Breast epithelium (tissue), 4 donors: ENCODE data around the gene HEPACAM2. TPM values are rescaled to one million over a fixed set of nuclear protein-coding genes. Genes with fewer than 3 reads are reported as not detected.

Experiments
- DNase-seq, 2 donors: peaks; one replicate each; pipeline ENCODE4 v3.0.0-alpha.2; 2019; ENCODE audit warnings: low spot score in 2 of 2
- H3K27ac ChIP-seq, 2 donors: fragments of 200-600 bp; sonication (generic) in 1 of 2; one replicate each; pipeline ENCODE4 v1.5.1; 2016 to 2019; ENCODE audit warnings: mild to moderate bottlenecking in 1 of 2
- H3K27me3 ChIP-seq, 2 donors: fragments of 200-600 bp; sonication (generic) in 1 of 2; one replicate each; pipeline versions ENCODE4 v1.5.1 to v1.6.0; 2017 to 2019; ENCODE audit warnings: control low read depth in 1 of 2, mild to moderate bottlenecking in 1 of 2
- H3K36me3 ChIP-seq: fragments of 200-600 bp; one replicate; pipeline ENCODE4 v1.5.1; 2019
- H3K4me1 ChIP-seq, 2 donors: fragments of 200-600 bp; sonication (generic); one replicate each; pipeline ENCODE4 v1.5.1; 2016 to 2019; ENCODE audit warnings: control low read depth in 1 of 2
- H3K4me3 ChIP-seq, 3 donors: fragments of 200-600 bp; sonication (generic); 1 replicate in 2 of 3; 2 replicates in 1 of 3; pipeline ENCODE4 v1.5.1; 2016 to 2019; ENCODE audit warnings: mild to moderate bottlenecking in 3 of 3, moderate library complexity in 2 of 3
- H3K9me3 ChIP-seq, 2 donors: fragments of 200-600 bp; sonication (generic) in 1 of 2; one replicate each; pipeline ENCODE4 v1.5.1; 2016 to 2019; ENCODE audit warnings: control low read depth in 1 of 2
- CTCF ChIP-seq, 3 donors: fragments of 450-650 bp; IDR thresholded peaks; one replicate each; pipeline ENCODE4 v1.5.1; 2016 to 2017; ENCODE audit warnings: antibody characterized with exemption in 3 of 3, mild to moderate bottlenecking in 3 of 3, moderate library complexity in 3 of 3
- POLR2A ChIP-seq: fragments of 450-650 bp; IDR thresholded peaks from one replicate; pipeline ENCODE4 v1.6.1; 2016; ENCODE audit warnings: antibody characterized with exemption, mild to moderate bottlenecking, moderate library complexity
- POLR2AphosphoS5 ChIP-seq, 3 donors: sonication (generic); formaldehyde crosslinking; IDR thresholded peaks; one replicate each; pipeline ENCODE4 v1.6.1; 2017; ENCODE audit warnings: antibody characterized with exemption in 3 of 3
- intact Hi-C: fragments of 100-400 bp; cut with DNase I; formaldehyde crosslinking; loops from one replicate; pipeline ENCODE4 v1.15.1; 2023; ENCODE audit warnings: low total_unique reads
- total RNA-seq, 3 donors: library from RNA; depleted of rRNA; stranded (reverse); fragments of >200 nt; gene quantifications; one replicate each; pipeline ENCODE4 v1.1.0, GENCODE V29; 2016

HEPACAM2 gene
- total RNA-seq, 3 donors from 2014 or later = 0.33 to 4.4 TPM; not detected in 1

DNA sequence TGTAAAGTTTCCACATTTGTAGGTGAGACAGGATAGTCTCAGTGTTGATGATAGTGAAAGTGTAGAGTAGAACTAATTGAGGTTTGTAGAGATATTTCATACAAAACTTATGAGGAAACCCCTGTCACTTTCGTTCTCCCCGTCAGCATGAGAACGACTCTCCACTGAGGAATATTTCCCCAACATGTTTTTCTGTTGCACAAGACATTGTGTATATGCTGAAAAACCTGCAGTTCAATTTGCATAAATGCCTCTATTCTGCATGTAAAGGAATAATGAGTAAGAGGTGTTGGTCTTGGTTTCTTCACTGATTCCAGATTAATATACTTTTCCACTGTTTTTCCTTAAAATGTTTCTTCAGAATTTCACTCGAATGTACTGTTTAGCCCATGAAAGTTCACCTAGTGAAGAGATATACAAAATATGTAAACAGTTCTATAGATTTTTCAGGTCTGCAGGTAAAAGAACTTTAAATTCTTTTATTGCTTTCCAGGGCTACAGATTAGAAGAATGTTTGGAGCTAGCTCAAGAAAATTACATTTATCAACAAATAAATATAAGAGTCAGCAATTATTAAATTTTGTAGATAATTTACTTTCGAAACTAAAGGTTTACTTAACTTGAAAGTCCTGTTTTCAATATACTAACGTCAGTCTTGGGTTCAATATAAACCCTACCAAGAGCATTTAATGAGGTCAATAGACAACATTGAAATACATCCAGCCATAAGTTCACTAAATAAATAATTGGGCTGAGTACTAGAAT lies 37.2 kb downstream of the HEPACAM2 start:
- intact Hi-C loops = no loop called here

GRCh38 chr7:93185303-93186027 lies 40.8 kb downstream of the HEPACAM2 start:
- intact Hi-C loops = no loop called here
- H3K36me3 ChIP-seq = no peaks in the 10 kb centered on the region
- H3K27me3 ChIP-seq = no peaks in the 10 kb centered on the region
- H3K27ac ChIP-seq = no peak overlapping the region
- TF ChIP-seq POLR2A (no peak), CTCF (IDR thresholded peaks at IDR 0.05) (no peak), POLR2AphosphoS5 (IDR thresholded peaks at IDR 0.05) (no peak)
- H3K4me1 ChIP-seq = no peaks in the 10 kb centered on the region
- no peak for DNase-seq
- no peak overlapping the region for H3K4me3 ChIP-seq
- H3K9me3 ChIP-seq = no peaks in the 10 kb centered on the region

More for the DNA sequence above, 37.2 kb downstream of the HEPACAM2 start:
- Histone ChIP-seq H3K27ac (no peak overlapping the region), H3K4me1 (no peaks in the 10 kb centered on the region), H3K9me3 (no peaks in the 10 kb centered on the region), H3K27me3 (no peaks in the 10 kb centered on the region), H3K4me3 (no peak overlapping the region), H3K36me3 (no peaks in the 10 kb centered on the region)
- TF ChIP-seq POLR2A = no peak
- TF ChIP-seq POLR2AphosphoS5 (IDR thresholded peaks at IDR 0.05) = no peak
- TF ChIP-seq CTCF (IDR thresholded peaks at IDR 0.05) = no peak
- no peak for DNase-seq

DNA sequence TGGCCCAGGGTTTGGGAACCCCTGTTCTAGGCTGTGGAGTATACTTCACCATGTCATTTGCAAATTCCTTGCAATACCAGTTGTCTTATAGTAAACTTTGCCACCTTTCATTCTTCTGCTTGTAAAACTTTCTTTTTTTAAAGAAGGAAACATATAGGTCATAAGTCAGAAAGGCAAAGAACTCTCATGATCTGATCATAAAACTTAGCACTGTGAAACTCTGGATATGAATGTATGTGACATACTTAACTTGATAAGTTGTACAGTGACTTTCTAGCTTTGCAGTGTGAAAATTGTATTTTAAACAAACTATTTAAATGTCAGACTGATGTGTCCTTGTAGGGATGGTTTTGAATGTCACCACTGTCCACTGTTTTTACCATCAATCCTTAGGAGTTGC lies 47.1 kb downstream of the HEPACAM2 start:
- intact Hi-C loops = no loop called here
- H3K36me3 ChIP-seq = no peaks in the 10 kb centered on the region
- H3K4me1 ChIP-seq = no peaks in the 10 kb centered on the region
- H3K9me3 ChIP-seq = no peaks in the 10 kb centered on the region
- H3K27ac ChIP-seq = no peak overlapping the region
- DNase-seq = no peak
- TF ChIP-seq POLR2A (no peak), CTCF (IDR thresholded peaks at IDR 0.05) (no peak), POLR2AphosphoS5 (IDR thresholded peaks at IDR 0.05) (no peak)
- no peak overlapping the region for H3K4me3 ChIP-seq
- H3K27me3 ChIP-seq = no peaks in the 10 kb centered on the region

DNA sequence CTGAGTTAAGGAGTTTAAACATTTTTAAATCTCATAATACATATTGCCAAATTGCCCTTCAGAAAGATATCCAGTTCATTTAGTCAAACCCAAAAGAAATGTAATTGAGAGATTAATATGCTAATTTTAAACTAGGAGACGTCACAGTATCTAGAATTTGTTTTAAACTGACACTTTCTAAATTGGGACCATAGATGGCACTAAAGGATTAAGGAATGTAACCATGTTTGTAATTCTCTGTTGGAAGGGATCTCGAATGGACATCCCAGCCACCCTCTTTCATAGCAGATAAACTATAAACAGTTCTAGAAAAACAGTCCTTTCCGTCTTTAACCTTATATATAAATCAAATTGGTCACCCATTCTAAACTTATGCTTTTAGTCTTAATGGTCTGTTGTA lies 48.1 kb downstream of the HEPACAM2 start:
- Histone ChIP-seq H3K27me3 (no peaks in the 10 kb centered on the region), H3K9me3 (no peaks in the 10 kb centered on the region), H3K4me3 (no peak overlapping the region), H3K27ac (no peak overlapping the region), H3K4me1 (no peaks in the 10 kb centered on the region), H3K36me3 (no peaks in the 10 kb centered on the region)
- DNase-seq = no peak
- TF ChIP-seq POLR2AphosphoS5 (IDR thresholded peaks at IDR 0.05) (no peak), CTCF (IDR thresholded peaks at IDR 0.05) (peak in 2 of 3 donors; percentile 18 to 33)
- intact Hi-C loops = no loop called here

GRCh38 chr7:93176992-93177580 lies 49.2 kb downstream of the HEPACAM2 start:
- Histone ChIP-seq H3K9me3 (peaks cover 0 to 2% of the 10 kb centered on the region in 2 donors), H3K4me3 (no peak overlapping the region), H3K36me3 (no peaks in the 10 kb centered on the region), H3K27ac (no peak overlapping the region), H3K27me3 (no peaks in the 10 kb centered on the region), H3K4me1 (no peaks in the 10 kb centered on the region)
- TF ChIP-seq CTCF (IDR thresholded peaks at IDR 0.05) (no peak), POLR2A (no peak), POLR2AphosphoS5 (IDR thresholded peaks at IDR 0.05) (no peak)
- intact Hi-C loops = no loop called here
- DNase-seq = no peak
